ENCODE measurements around the gene EXOC2. TPM values are rescaled to one million over a fixed set of nuclear protein-coding genes. Genes with fewer than 3 reads are reported as not detected.

EXOC2 gene
- total and polyA plus RNA-seq, 2 of the 13 experiments (the other 11 are each of a cell fraction or from before 2014, with no cell fraction given), result 12.6 to 22.9 TPM

GRCh38 chr6:674406-674805, 18.5 kb downstream of the EXOC2 start:
- Histone ChIP-seq H3K4me2 (ENCODE audit: low read depth, low read length) (no peak overlapping the region), H3K79me2 (ENCODE audit: insufficient read depth, low read length) (peaks cover 3% of the 10 kb centered on the region), H3K27me3 (ENCODE audit: control insufficient read depth in 1 of 2, insufficient read depth in 2 of 2, low read length in 2 of 2) (no peaks in the 10 kb centered on the region), H3K27ac (ENCODE audit: extremely low read length, insufficient read depth, low read length) (no peak overlapping the region), H3K36me3 (replicated peaks in 1 of 2; ENCODE audit: control insufficient read depth in 1 of 2, insufficient read depth in 2 of 2, low read length in 2 of 2) (no peaks in the 10 kb centered on the region), H2AFZ (ENCODE audit: low read length) (no peak overlapping the region), H3K4me1 (ENCODE audit: insufficient read depth, low read length) (no peaks in the 10 kb centered on the region), H3K9me3 (ENCODE audit: low read length) (no peaks in the 10 kb centered on the region), H4K20me1 (ENCODE audit: insufficient read depth, low read length) (no peaks in the 10 kb centered on the region), H3K4me3 (replicated peaks in 1 of 3; ENCODE audit: insufficient read depth in 1 of 3, low read depth in 2 of 3, low read length in 3 of 3) (no peak overlapping the region), H3K9ac (ENCODE audit: insufficient read depth, low read depth, low read length) (no peak overlapping the region)
- BruUV-seq (replicated peaks), result no TSS peak
- no peak for TF ChIP-seq ZFP36L2 (CRISPR knock-in tag; IDR thresholded peaks at IDR 0.05)
- intact Hi-C loops (cut with micrococcal nuclease; ENCODE audit: unreplicated experiment) (no loop called here), in situ Hi-C loops (cut with HindIII; ENCODE audit: extremely low pct_ligation_motif_present, low pct_unique_long_range_greater_than_20kb) (no loop called here)
- CTCF ChIA-PET (ENCODE audit: low intra/inter-chr PET ratio, low total read pairs), result no interaction called here
- ATAC-seq (no peak), DNase-seq (ENCODE audit: low spot score) (no peak), FAIRE-seq (no peak)
- POLR2A ChIA-PET, result no interaction called here

GRCh38 chr6:667253-667927, 25.5 kb downstream of the EXOC2 start:
- in situ Hi-C loops (cut with HindIII; ENCODE audit: extremely low pct_ligation_motif_present, low pct_unique_long_range_greater_than_20kb), result no loop called here
- H4K20me1 ChIP-seq (ENCODE audit: insufficient read depth, low read length), result no peaks in the 10 kb centered on the region
- FAIRE-seq, result no peak
- H3K4me3 ChIP-seq (replicated peaks in 1 of 3; ENCODE audit: insufficient read depth in 1 of 3, low read depth in 2 of 3, low read length in 3 of 3), result no peak overlapping the region
- BruUV-seq (replicated peaks), result no TSS peak
- no peak overlapping the region for H3K27ac ChIP-seq (ENCODE audit: extremely low read length, insufficient read depth, low read length)
- H2AFZ ChIP-seq (ENCODE audit: low read length), result no peak overlapping the region
- intact Hi-C loops (cut with micrococcal nuclease; ENCODE audit: unreplicated experiment), result no loop called here
- no peak overlapping the region for H3K4me2 ChIP-seq (ENCODE audit: low read depth, low read length)
- DNase-seq (ENCODE audit: low spot score), result no peak
- CTCF ChIA-PET (ENCODE audit: low intra/inter-chr PET ratio, low total read pairs), result no interaction called here
- no peaks in the 10 kb centered on the region for H3K27me3 ChIP-seq (ENCODE audit: control insufficient read depth in 1 of 2, insufficient read depth in 2 of 2, low read length in 2 of 2)
- H3K9ac ChIP-seq (ENCODE audit: insufficient read depth, low read depth, low read length), result no peak overlapping the region
- no peaks in the 10 kb centered on the region for H3K79me2 ChIP-seq (ENCODE audit: insufficient read depth, low read length)
- POLR2A ChIA-PET, result no interaction called here
- WGBS (ENCODE audit: low lambda C conversion rate), result 90% methylated on average over 7 of the region's 7 CpGs
- no peaks in the 10 kb centered on the region for H3K36me3 ChIP-seq (replicated peaks in 1 of 2; ENCODE audit: control insufficient read depth in 1 of 2, insufficient read depth in 2 of 2, low read length in 2 of 2)
- H3K9me3 ChIP-seq (ENCODE audit: low read length), result no peaks in the 10 kb centered on the region
- no peaks in the 10 kb centered on the region for H3K4me1 ChIP-seq (ENCODE audit: insufficient read depth, low read length)
- no peak for ATAC-seq
- TF ChIP-seq ZNF558 (CRISPR knock-in tag; IDR thresholded peaks at IDR 0.05; ENCODE audit: borderline replicate concordance) (no peak), CCDC6 (CRISPR knock-in tag; IDR thresholded peaks at IDR 0.05) (no peak), PAXIP1 (CRISPR knock-in tag; conservative IDR thresholded peaks at IDR 0.05) (no peak), ZNF773 (CRISPR knock-in tag; IDR thresholded peaks at IDR 0.05; ENCODE audit: borderline replicate concordance) (no peak), ATM (IDR thresholded peaks at IDR 0.05; ENCODE audit: borderline replicate concordance) (no peak), ZNF510 (CRISPR knock-in tag; IDR thresholded peaks at IDR 0.05; ENCODE audit: low read depth) (no peak), CHD2 (IDR thresholded peaks at IDR 0.05; ENCODE audit: low read depth, low read length) (no peak), POLR2A (IDR thresholded peaks at IDR 0.05; ENCODE audit: insufficient read depth in 1 of 2, low read depth in 2 of 2, low read length in 2 of 2) (no peak), HHEX (CRISPR knock-in tag; IDR thresholded peaks at IDR 0.05) (no peak), LCORL (IDR thresholded peaks at IDR 0.05) (no peak), LCORL (CRISPR knock-in tag; IDR thresholded peaks at IDR 0.05) (no peak), STAT5B (CRISPR knock-in tag; IDR thresholded peaks at IDR 0.05) (no peak), ELK4 (CRISPR knock-in tag; IDR thresholded peaks at IDR 0.05; ENCODE audit: borderline replicate concordance) (no peak), ZBTB20 (CRISPR knock-in tag; IDR thresholded peaks at IDR 0.05; ENCODE audit: borderline replicate concordance, low read depth) (no peak), HCFC1 (IDR thresholded peaks at IDR 0.05; ENCODE audit: low read depth, low read length) (no peak)

Data from HepG2 (cell line).